ENCODE results near the gene C8B.

Gene C8B

DNA sequence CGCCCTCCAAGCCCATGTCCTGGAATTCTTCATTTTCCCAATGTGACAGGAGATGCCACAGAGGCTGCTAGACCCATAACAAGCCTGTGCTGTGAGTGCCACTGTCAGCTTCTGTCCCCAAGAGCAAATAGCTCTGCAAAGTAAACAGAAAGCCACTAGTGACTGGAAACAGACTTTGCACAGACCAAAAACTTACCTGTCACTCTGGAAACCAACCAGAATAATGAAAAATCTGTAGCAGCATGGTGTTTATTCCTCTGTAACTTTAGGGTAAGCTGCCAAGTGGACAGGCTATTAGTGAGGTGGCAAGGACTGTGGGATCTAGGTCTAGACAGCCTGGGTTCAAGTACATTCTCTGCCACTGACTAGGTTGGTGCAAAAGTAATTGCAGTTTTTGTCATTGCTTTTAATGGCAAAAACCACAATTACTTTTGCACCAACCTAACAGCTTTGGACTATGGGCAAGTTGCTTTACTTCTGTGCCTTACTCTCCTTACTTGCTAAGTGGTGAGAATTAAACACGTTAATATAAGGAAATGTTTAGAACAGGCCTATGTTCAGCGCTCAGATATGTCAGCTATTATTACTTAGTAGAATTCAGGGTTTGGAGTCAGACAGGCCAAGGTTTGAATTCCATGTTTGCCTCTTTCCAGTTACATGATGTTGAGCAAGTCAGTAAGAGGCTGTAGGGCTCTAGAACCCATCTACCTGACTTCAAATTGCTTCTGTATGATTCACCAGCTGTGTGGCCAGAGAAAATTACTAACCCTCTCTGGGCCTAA is at the start of gene C8B:
Gene C8B, minus strand, starts transcription at position 100 of the 782 bp plus-strand sequence. Its CDS starts 67 bp downstream, at position 33.
- no peak for DNase-seq

DNA sequence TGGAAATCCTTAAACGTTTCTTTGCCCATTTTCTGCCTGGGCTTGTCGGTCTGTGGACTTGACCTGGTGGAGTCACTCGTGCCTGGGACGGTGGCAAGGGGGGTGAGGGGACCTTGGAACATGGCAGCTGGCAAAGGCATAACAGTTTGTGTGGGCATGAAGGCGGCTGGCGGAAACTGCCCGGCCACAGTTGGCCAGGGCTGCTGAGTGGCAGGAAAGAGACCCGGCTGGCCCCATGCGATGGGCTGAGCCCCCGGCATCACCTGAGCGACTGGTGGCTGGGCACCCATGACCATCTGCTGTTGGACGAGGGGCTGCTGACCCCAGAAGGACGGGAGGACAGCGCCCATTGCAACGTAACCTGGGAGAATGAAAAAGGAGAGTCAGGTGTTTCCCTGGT is 49.3 kb upstream of the C8B start:
- no peak for DNase-seq

DNA sequence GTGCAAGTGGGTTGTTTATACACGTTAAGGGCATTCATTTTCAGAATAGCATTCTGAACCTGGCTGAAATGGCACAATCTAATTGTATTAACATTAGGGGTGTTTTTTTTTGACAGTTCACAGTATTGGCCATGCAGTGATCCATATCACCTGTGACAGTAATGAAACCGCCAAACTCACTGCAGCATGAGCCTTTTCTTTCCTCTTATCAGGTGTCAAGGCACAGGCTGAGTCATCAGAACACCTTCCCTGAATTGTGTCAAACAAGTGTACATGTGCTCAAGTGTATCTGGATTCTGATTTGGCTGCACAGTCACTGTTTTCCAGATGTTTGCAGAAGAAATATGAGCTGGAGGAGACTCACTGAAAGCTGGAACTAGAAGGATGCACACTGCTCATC is 47.7 kb upstream of the C8B start:
- DNase-seq: no peak

GRCh38 chr1:57012315-57012714 is 46.5 kb upstream of the C8B start:
- no peak for DNase-seq

- DNase-seq: no peak
Observed at GRCh38 chr1:57010511-57010910, 44.7 kb upstream of the C8B start.

GRCh38 chr1:57007948-57008347 is 42.1 kb upstream of the C8B start:
- DNase-seq: no peak

GRCh38 chr1:57007472-57007871 is 41.7 kb upstream of the C8B start:
- no peak for DNase-seq

GRCh38 chr1:57003398-57004139 is 37.8 kb upstream of the C8B start:
- no peak for DNase-seq

GRCh38 chr1:56995414-56996100 is 29.7 kb upstream of the C8B start:
- DNase-seq: no peak

- DNase-seq: no peak
Observed at GRCh38 chr1:56993475-56993874, 27.7 kb upstream of the C8B start.

DNA sequence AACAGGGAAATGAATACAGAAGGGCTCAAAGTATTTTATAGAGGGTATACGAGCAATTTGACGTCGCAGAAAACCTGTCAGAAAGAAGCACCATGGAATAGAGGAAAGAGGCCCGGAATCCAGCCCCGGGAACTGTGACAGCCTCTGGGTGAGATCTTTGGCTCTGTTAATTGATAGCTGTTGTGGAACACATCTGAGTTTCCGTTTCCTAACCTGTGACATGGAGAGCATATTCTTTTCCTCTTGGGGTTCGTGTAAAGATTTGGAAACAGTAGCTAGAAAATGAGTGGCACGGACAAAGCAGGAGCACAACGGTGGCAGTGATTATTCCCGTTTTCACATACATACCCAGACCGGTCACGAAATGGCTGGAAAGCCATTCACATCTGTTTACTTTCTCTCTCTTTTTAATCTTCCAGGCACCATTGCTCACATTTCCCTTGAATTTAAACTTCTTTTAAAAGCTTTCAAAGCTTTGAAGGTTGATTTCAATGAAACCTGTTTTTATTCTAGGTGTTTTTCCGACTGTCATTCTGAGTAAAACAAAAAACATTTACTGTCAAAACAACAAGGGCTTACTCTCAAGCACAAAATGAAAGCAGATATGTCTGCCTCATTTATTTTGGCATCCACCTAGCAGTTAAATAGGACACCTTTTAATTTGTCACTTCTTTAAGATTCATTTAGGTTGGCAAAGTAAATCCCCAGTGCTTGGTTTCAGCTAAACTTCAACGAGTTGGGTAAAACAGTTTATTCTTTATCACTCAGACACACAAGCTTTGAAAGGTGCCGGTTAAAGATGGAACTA is 26.7 kb upstream of the C8B start:
- DNase-seq: no peak

GRCh38 chr1:56991576-56991975 is 25.8 kb upstream of the C8B start:
- DNase-seq: no peak

GRCh38 chr1:56986397-56986796 is 20.6 kb upstream of the C8B start:
- DNase-seq: no peak

DNA sequence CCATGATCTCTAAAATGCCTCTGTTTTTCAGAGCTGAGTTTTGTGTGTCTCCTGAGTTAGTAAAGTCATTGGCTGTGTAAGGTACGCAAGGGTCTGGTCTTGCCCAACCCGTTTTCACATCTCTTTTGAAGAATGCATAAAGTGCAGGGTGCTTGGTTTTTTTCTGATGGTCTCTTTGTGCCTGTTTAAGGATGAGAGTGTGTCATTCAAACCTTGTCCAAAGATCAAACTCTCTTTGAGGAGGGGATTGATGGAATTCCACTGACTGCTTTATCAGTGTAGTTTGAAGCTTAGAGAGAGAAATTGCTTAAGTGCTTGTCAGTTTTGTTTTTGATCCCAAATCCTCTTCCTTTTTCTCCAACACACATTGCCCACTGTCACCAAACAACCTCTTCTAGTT is 20.0 kb upstream of the C8B start:
- DNase-seq: no peak

DNA sequence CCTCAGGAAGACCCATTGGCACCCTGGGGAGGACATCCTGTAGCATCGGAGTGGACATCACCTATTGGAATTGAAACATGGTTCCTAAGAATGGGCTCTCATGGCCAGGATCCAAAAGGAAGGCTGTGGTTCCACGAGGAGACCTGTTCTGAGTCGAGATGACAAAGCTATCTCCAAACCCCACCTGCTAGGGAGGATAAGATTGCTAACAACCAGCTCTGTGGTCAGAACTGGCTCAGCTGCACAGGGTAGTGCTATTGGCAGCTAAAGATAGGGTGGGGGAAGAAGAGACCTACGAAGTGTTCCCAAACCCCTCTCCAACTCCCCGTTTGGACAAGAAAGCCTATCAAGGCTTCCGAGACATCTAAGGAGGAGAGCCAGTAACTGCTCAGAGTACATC is 17.7 kb upstream of the C8B start:
- no peak for DNase-seq

DNA sequence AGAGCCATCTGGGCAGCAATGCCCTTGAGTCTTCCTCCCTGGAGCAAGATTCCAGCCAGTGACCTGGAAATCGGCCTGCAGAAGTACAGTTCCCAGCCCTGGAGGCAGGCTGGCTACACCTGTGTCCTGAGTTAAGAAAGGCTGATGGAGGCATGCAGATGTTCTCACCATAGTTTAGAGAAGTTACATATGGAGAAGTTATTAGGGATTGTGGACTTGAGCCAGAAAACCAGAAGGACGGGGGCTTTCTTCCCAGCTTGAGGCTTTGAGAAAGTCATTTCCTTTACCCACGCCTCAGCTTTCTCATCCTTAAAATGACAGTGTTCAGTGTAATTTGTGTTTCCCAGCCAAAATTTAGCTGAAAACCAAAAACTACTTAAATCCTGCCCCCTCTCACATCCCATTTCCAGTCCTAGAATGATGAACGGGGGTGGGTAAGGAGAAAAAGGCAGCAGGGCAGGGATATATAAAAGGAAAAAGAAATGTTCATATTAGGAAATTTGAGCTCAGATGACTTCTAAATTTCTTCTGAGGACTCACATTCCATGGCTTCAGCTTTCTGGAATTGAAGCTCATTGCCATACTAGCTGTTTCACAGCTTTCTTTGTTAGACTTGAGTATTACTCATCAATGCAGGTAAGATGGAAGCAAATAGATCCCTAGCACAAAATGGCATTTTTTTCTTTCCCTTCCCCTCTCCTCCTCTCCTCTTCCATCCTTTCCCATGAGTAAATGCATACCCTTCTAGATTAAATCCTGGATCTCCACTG is 14.4 kb upstream of the C8B start:
- no peak for DNase-seq

DNA sequence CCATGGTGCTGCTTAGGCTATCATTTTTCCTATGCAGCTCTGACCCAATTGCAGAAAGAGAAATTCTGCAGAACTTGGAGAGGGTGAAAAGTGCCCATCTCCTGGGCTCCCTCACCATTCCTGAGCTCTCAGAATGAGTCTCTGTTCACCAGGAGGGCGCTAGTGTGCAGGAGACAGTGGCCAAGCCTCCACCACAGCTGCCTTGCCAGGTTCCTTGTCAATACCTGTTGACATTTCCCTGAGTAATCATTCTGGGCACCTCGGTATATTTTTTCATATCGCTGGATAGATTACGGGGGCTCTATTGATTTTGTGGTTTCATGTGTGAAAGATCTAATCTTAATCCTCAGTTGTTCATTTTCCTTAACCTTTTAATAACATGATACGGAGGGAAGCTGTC is 13.0 kb upstream of the C8B start:
- DNase-seq: no peak

GRCh38 chr1:56977910-56978309 is 12.1 kb upstream of the C8B start:
- DNase-seq: no peak

DNA sequence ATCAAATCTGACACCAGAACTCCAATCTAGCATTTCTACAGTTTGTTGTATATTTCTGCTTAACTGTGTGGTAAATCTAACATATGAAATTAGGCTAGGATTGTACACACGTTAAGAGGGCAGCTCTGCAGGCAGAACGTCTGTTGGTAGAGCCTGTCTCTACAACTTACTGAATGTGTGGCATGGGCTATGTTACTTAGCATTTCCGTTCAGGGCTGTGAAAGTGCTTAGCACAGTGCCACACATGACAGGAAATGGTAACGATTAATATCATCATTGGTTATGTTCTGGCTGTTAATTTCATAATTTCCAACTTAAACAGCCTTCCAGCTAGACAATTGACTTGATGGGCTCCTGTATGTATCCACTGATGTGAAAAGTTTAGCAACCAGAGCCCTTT is 9.6 kb upstream of the C8B start:
- no peak for DNase-seq

DNA sequence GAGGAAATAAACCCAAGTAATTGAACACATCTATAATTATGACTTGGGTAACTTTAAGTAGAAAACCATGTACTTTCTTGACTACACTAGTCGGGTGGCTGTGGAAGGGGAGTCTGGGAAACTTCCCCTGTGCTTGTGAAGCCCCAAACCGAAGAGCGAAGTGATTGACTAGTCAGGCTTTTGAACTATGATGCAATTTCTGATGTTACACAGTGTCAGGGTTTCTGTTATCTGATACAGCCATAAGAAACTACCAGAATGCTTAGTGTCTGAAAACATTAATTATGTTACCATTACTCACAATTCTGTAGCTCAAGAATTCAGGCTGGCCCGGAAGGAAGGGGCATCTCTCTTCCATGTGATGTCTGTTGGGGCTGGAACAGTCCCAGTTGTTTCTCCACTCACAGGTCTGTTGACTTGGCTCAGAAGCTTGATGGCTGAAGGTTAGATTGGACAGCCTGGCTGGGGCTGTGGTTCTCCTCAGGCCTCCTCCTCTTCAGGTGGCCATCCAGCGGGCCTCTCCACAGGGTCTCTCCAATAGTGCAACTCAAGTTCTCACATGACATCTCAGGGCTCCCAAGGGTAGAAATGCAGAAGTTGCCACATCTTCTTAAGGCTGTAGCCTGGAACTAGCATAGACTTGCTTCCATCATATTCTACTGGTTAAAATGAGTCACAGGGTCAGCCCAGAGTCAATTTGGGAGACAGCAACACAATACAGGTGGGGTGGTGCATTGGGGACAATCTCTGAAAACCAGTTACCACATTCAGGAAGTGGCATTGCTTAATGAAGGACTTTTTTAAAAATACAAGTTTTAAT is 8.3 kb upstream of the C8B start:
- DNase-seq: no peak

GRCh38 chr1:56972976-56973375 is 7.2 kb upstream of the C8B start:
- no peak for DNase-seq
